ENCODE data around the gene YKT6.

Gene YKT6

GRCh38 chr7:44153948-44154335, 46.8 kb upstream of the YKT6 start:
- H3K4me3 ChIP-seq (ENCODE audit: low read length, poor library complexity, severe bottlenecking) = no peak overlapping the region
- H3K27me3 ChIP-seq (ENCODE audit: insufficient read depth, low read length, poor library complexity, severe bottlenecking) = no peaks in the 10 kb centered on the region
- no peak overlapping the region for H3K4me2 ChIP-seq (ENCODE audit: low read depth, low read length, poor library complexity, severe bottlenecking)
- H4K20me1 ChIP-seq (ENCODE audit: insufficient read depth, low read length, poor library complexity, severe bottlenecking) = no peaks in the 10 kb centered on the region
- H3K9me3 ChIP-seq (ENCODE audit: insufficient read depth, low read depth, low read length) = no peaks in the 10 kb centered on the region
- H2AFZ ChIP-seq (ENCODE audit: low read length) = no peak overlapping the region
- no peaks in the 10 kb centered on the region for H3K4me1 ChIP-seq (ENCODE audit: insufficient read depth, low read length, poor library complexity, severe bottlenecking)
- no peaks in the 10 kb centered on the region for H3K36me3 ChIP-seq (ENCODE audit: insufficient read depth, low read length)
- H3K9me2 ChIP-seq (replicated peaks; ENCODE audit: low read depth, low read length) = no peaks in the 10 kb centered on the region
- no peaks in the 10 kb centered on the region for H3K79me2 ChIP-seq (ENCODE audit: insufficient read depth, low read length)
- no peak overlapping the region for H3K9ac ChIP-seq (ENCODE audit: low read depth, low read length, poor library complexity, severe bottlenecking)
- TF ChIP-seq CTCF (conservative IDR thresholded peaks at IDR 0.05; ENCODE audit: low read length) = no peak
- no peak for TF ChIP-seq EZH2phosphoT487 (IDR thresholded peaks at IDR 0.05; ENCODE audit: borderline replicate concordance)
- H3F3A ChIP-seq (ENCODE audit: low read depth) = no peaks in the 10 kb centered on the region

DNA sequence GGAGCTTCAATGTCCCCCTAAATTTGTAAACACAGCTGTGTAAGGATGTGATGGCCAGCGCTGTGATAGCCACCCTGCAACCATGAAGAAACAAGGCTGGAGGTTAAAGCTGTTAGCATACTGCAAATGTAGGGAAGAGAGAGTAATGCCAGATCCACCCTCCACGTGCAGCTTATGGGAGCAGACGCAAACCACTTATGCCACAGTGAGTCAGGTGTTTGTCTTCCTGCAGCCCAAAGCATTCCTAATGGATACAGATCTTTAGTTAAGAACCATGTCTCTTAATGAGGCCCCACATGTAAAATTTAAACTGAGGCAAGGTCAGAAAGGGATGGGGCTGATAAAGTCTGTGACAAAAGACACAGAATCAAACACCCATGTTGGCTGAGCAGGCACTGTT, 46.1 kb upstream of the YKT6 start:
- Histone ChIP-seq H3K79me2 (ENCODE audit: insufficient read depth, low read length) (no peaks in the 10 kb centered on the region), H3K9ac (ENCODE audit: low read depth, low read length, poor library complexity, severe bottlenecking) (no peak overlapping the region), H3K4me1 (ENCODE audit: insufficient read depth, low read length, poor library complexity, severe bottlenecking) (no peaks in the 10 kb centered on the region), H3K4me2 (ENCODE audit: low read depth, low read length, poor library complexity, severe bottlenecking) (no peak overlapping the region), H3K9me2 (replicated peaks; ENCODE audit: low read depth, low read length) (no peaks in the 10 kb centered on the region), H3F3A (ENCODE audit: low read depth) (no peaks in the 10 kb centered on the region), H2AFZ (ENCODE audit: low read length) (no peak overlapping the region), H4K20me1 (ENCODE audit: insufficient read depth, low read length, poor library complexity, severe bottlenecking) (no peaks in the 10 kb centered on the region), H3K9me3 (ENCODE audit: insufficient read depth, low read depth, low read length) (no peaks in the 10 kb centered on the region), H3K4me3 (ENCODE audit: low read length, poor library complexity, severe bottlenecking) (no peak overlapping the region), H3K36me3 (ENCODE audit: insufficient read depth, low read length) (no peaks in the 10 kb centered on the region), H3K27me3 (ENCODE audit: insufficient read depth, low read length, poor library complexity, severe bottlenecking) (no peaks in the 10 kb centered on the region)
- TF ChIP-seq EZH2phosphoT487 (IDR thresholded peaks at IDR 0.05; ENCODE audit: borderline replicate concordance) = no peak
- no peak for TF ChIP-seq CTCF (conservative IDR thresholded peaks at IDR 0.05; ENCODE audit: low read length)

DNA sequence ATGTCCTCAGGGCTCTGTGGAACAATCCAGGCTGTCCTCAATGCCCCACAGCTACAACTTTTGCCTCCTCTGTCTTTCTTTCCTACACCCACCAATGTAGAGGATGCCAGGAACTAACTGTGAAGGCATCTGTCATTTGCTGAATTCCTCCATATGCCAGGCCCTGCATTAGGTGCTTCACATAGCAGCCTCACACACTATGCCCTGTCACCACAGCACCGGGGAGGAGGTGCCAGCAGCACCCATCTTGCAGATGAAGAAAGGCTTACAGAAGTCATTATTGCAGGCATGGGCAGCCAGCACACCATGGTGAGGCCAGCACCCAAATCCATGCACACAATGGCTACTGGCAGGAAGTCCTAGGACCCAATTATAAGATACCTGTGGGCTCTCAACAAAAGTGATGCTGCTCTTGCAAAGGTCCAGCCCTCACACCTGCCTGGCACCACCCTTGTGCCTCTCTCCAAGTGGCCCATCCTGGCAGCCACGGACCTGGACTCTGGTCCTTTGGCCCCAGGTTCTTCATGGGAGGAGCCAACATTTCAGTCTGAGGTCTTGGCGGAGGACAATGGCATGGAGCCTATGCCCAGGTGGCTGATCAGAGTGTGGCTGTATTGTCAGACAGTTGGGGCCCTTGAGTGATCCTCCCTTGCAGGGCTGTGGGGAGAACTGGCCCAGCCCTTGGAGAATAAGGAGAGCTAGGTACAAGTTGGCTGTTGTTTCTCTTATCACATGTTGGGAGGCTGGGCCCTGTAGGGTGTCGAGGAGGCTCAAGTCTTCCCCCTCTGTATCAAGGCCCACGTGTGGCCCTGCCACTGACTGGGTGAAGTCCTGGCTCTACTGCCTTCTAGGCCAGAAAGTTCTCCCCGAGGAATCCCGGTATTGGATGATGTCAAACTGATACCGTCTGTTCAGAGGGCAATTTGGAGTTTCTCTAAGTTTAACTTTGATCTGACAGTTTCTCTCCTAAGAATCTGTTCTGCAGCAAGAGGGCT, 45.3 kb upstream of the YKT6 start:
- Histone ChIP-seq H3K9me2 (replicated peaks; ENCODE audit: low read depth, low read length) (no peaks in the 10 kb centered on the region), H3K79me2 (ENCODE audit: insufficient read depth, low read length) (no peaks in the 10 kb centered on the region), H3K4me3 (ENCODE audit: low read length, poor library complexity, severe bottlenecking) (no peak overlapping the region), H3K4me2 (ENCODE audit: low read depth, low read length, poor library complexity, severe bottlenecking) (no peak overlapping the region), H3K9me3 (ENCODE audit: insufficient read depth, low read depth, low read length) (no peaks in the 10 kb centered on the region), H3K27me3 (ENCODE audit: insufficient read depth, low read length, poor library complexity, severe bottlenecking) (no peaks in the 10 kb centered on the region), H3K4me1 (ENCODE audit: insufficient read depth, low read length, poor library complexity, severe bottlenecking) (no peaks in the 10 kb centered on the region), H3F3A (ENCODE audit: low read depth) (no peaks in the 10 kb centered on the region), H3K36me3 (ENCODE audit: insufficient read depth, low read length) (no peaks in the 10 kb centered on the region), H4K20me1 (ENCODE audit: insufficient read depth, low read length, poor library complexity, severe bottlenecking) (no peaks in the 10 kb centered on the region), H2AFZ (ENCODE audit: low read length) (no peak overlapping the region), H3K9ac (ENCODE audit: low read depth, low read length, poor library complexity, severe bottlenecking) (no peak overlapping the region)
- no peak for TF ChIP-seq EZH2phosphoT487 (IDR thresholded peaks at IDR 0.05; ENCODE audit: borderline replicate concordance)
- TF ChIP-seq CTCF (conservative IDR thresholded peaks at IDR 0.05; ENCODE audit: low read length) = no peak
